BLaER1 treated with 17β-estradiol and CSF1 and Interleukin-3, amounts not matched to agents 10 nM and 100 nM (cell line): Measurements from ENCODE around the gene UMODL1.

ENCODE experiments used
- H3K27ac ChIP-seq, 11 experiments: shearing (Covaris generic); formaldehyde crosslinking; 2 replicates each; pipeline ENCODE4 v1.8.1; 2022
- H3K27me3 ChIP-seq, 11 experiments: shearing (Covaris generic); formaldehyde crosslinking; 2 replicates each; pipeline ENCODE4 v1.8.1; 2022
- H3K36me3 ChIP-seq, 11 experiments: shearing (Covaris generic); formaldehyde crosslinking; 2 replicates each; pipeline ENCODE4 v1.8.1; 2022
- H3K4me1 ChIP-seq, 10 experiments: shearing (Covaris generic); formaldehyde crosslinking; 2 replicates each; pipeline ENCODE4 v1.8.1; 2022
- H3K4me2 ChIP-seq, 11 experiments: shearing (Covaris generic); formaldehyde crosslinking; 2 replicates each; pipeline ENCODE4 v1.8.1; 2022
- H3K4me3 ChIP-seq, 10 experiments: shearing (Covaris generic); formaldehyde crosslinking; 2 replicates each; pipeline ENCODE4 v1.8.1; 2022
- H3K9ac ChIP-seq, 11 experiments: shearing (Covaris generic); formaldehyde crosslinking; 2 replicates each; pipeline ENCODE4 v1.8.1; 2022
- H3K9me3 ChIP-seq, 11 experiments: shearing (Covaris generic); formaldehyde crosslinking; replicated peaks in 1 of 11; 2 replicates each; pipeline ENCODE4 v1.8.1; 2022
- H4K20me1 ChIP-seq, 11 experiments: shearing (Covaris generic); formaldehyde crosslinking; 2 replicates each; pipeline ENCODE4 v1.8.1; 2022
- Cebpa-rat ChIP-seq, 11 experiments: shearing (Covaris generic); IDR thresholded peaks; 2 replicates each; pipeline ENCODE4 v1.8.1; 2022

Gene UMODL1

GRCh38 chr21:42043201-42043895 is 27.8 kb upstream of the UMODL1 start:
- Histone ChIP-seq H4K20me1 (no peaks in the 10 kb centered on the region), H3K27me3 (no peaks in the 10 kb centered on the region), H3K36me3 (no peaks in the 10 kb centered on the region), H3K9me3 (peaks cover 0 to 4% (median 0%) of the 10 kb centered on the region in 11 experiments; a peak in 1 of 22 replicates), H3K9ac (no peak overlapping the region), H3K4me2 (no peak overlapping the region), H3K27ac (no peak overlapping the region), H3K4me3 (no peak overlapping the region), H3K4me1 (peaks cover 10 to 46% (median 28%) of the 10 kb centered on the region in 10 experiments)
- TF ChIP-seq Cebpa-rat (IDR thresholded peaks at IDR 0.05), result no peak

- Histone ChIP-seq H3K9me3 (no peaks in the 10 kb centered on the region; a peak in 1 of 22 replicates), H3K9ac (no peak overlapping the region), H3K27me3 (no peaks in the 10 kb centered on the region), H3K36me3 (no peaks in the 10 kb centered on the region), H4K20me1 (no peaks in the 10 kb centered on the region), H3K4me2 (no peak overlapping the region), H3K4me1 (peaks cover 12 to 49% (median 33%) of the 10 kb centered on the region in 10 experiments), H3K27ac (no peak overlapping the region), H3K4me3 (no peak overlapping the region)
- TF ChIP-seq Cebpa-rat (IDR thresholded peaks at IDR 0.05), result no peak
Measured at GRCh38 chr21:42043961-42044360, 27.2 kb upstream of the UMODL1 start.

- H3K4me2 ChIP-seq, result no peak overlapping the region
- H3K9ac ChIP-seq, result no peak overlapping the region
- H3K9me3 ChIP-seq, result no peaks in the 10 kb centered on the region
- H3K4me1 ChIP-seq, result peaks cover 11 to 45% (median 26%) of the 10 kb centered on the region in 10 experiments
- peaks cover 0 to 5% (median 0%) of the 10 kb centered on the region in 11 experiments; a peak in 2 of 22 replicates for H3K27me3 ChIP-seq
- no peak overlapping the region for H3K27ac ChIP-seq
- H3K4me3 ChIP-seq, result no peak overlapping the region
- H4K20me1 ChIP-seq, result 0 out of 22 replicates have a peak, but pooled peaks cover 0 to 3% (median 0%) of the 10 kb centered on the region in 11 experiments
- no peaks in the 10 kb centered on the region for H3K36me3 ChIP-seq
- no peak for TF ChIP-seq Cebpa-rat (IDR thresholded peaks at IDR 0.05)
Measured at GRCh38 chr21:42044871-42045495, 26.1 kb upstream of the UMODL1 start.

- Histone ChIP-seq H3K9ac (no peak overlapping the region; a peak in 1 of 22 replicates), H3K4me1 (peaks cover 16 to 53% (median 31%) of the 10 kb centered on the region in 10 experiments), H3K27ac (no peak overlapping the region), H3K27me3 (peaks cover 0 to 17% (median 11%) of the 10 kb centered on the region in 11 experiments; a peak in 9 of 22 replicates), H3K36me3 (no peaks in the 10 kb centered on the region), H4K20me1 (peaks cover 0 to 7% (median 0%) of the 10 kb centered on the region in 11 experiments; a peak in 2 of 22 replicates), H3K4me3 (no peak overlapping the region), H3K4me2 (peak overlapping the region; percentile 28 to 72 (median 58)), H3K9me3 (peaks cover 0 to 3% (median under 1%) of the 10 kb centered on the region in 11 experiments; a peak in 7 of 22 replicates)
- no peak for TF ChIP-seq Cebpa-rat (IDR thresholded peaks at IDR 0.05)
Measured at GRCh38 chr21:42047821-42048613, 23.1 kb upstream of the UMODL1 start.

- H3K9ac ChIP-seq, result no peak overlapping the region
- peak overlapping the region in 10 of 11 experiments; percentile 37 to 72 (median 61); a peak in 17 of 22 replicates for H3K4me2 ChIP-seq
- peaks cover 16 to 54% (median 31%) of the 10 kb centered on the region in 10 experiments for H3K4me1 ChIP-seq
- peaks cover 6 to 13% (median 11%) of the 10 kb centered on the region in 11 experiments; a peak in 19 of 22 replicates for H3K9me3 ChIP-seq
- no peak overlapping the region for H3K27ac ChIP-seq
- peak in 2 of 11 experiments; percentile 10 to 38; a peak in 1 of 22 replicates for TF ChIP-seq Cebpa-rat (IDR thresholded peaks at IDR 0.05)
- H3K4me3 ChIP-seq, result no peak overlapping the region
- H4K20me1 ChIP-seq, result peaks cover 0 to 7% (median 0%) of the 10 kb centered on the region in 11 experiments; a peak in 2 of 22 replicates
- peaks cover 0 to 23% (median 11%) of the 10 kb centered on the region in 11 experiments; a peak in 9 of 22 replicates for H3K27me3 ChIP-seq
- no peaks in the 10 kb centered on the region for H3K36me3 ChIP-seq
Measured at GRCh38 chr21:42048870-42049577, 22.1 kb upstream of the UMODL1 start.

- H3K9ac ChIP-seq, result no peak overlapping the region
- H4K20me1 ChIP-seq, result peaks cover 0 to 7% (median 0%) of the 10 kb centered on the region in 11 experiments; a peak in 2 of 22 replicates
- H3K4me3 ChIP-seq, result no peak overlapping the region
- H3K36me3 ChIP-seq, result no peaks in the 10 kb centered on the region
- H3K9me3 ChIP-seq, result peaks cover 6 to 21% (median 14%) of the 10 kb centered on the region in 11 experiments; a peak in 19 of 22 replicates
- peaks cover 16 to 57% (median 31%) of the 10 kb centered on the region in 10 experiments for H3K4me1 ChIP-seq
- H3K27me3 ChIP-seq, result peaks cover 0 to 23% (median 11%) of the 10 kb centered on the region in 11 experiments; a peak in 9 of 22 replicates
- no peak overlapping the region for H3K27ac ChIP-seq
- H3K4me2 ChIP-seq, result peak overlapping the region in 5 of 11 experiments; percentile 4 to 72 (median 10); a peak in 5 of 22 replicates
- TF ChIP-seq Cebpa-rat (IDR thresholded peaks at IDR 0.05), result no peak
Measured at GRCh38 chr21:42049578-42050430, 21.3 kb upstream of the UMODL1 start.

- H3K27me3 ChIP-seq, result peaks cover 0 to 23% (median 11%) of the 10 kb centered on the region in 11 experiments; a peak in 9 of 22 replicates
- H3K27ac ChIP-seq, result no peak overlapping the region
- no peak for TF ChIP-seq Cebpa-rat (IDR thresholded peaks at IDR 0.05)
- peaks cover 0 to 7% (median 0%) of the 10 kb centered on the region in 11 experiments; a peak in 2 of 22 replicates for H4K20me1 ChIP-seq
- 0 out of 22 replicates have a peak overlapping the region, but pooled peaks of 1 of the 11 experiments have one; percentile 6 for H3K9ac ChIP-seq
- no peak overlapping the region for H3K4me3 ChIP-seq
- peaks cover 16 to 55% (median 31%) of the 10 kb centered on the region in 10 experiments for H3K4me1 ChIP-seq
- no peaks in the 10 kb centered on the region for H3K36me3 ChIP-seq
- peak overlapping the region in 10 of 11 experiments; percentile 26 to 91 (median 73); a peak in 20 of 22 replicates for H3K4me2 ChIP-seq
- peaks cover 6 to 23% (median 14%) of the 10 kb centered on the region in 11 experiments; a peak in 19 of 22 replicates for H3K9me3 ChIP-seq
Measured at GRCh38 chr21:42051788-42052187, 19.3 kb upstream of the UMODL1 start.
